GM19238 (cell line): ENCODE results near the gene ADGRB2.
A peak's percentile ranks its signal among the peaks of the same experiment; 100 is the strongest.

Source experiments
- DNase-seq: peaks from one replicate; pipeline ENCODE4 v3.0.0; 2011; ENCODE audit warnings: low spot score; ENCODE audit not compliant: insufficient read length

Gene ADGRB2

GRCh38 chr1:31765516-31765915, 1.4 kb upstream of the ADGRB2 start:
- no peak for DNase-seq

DNA sequence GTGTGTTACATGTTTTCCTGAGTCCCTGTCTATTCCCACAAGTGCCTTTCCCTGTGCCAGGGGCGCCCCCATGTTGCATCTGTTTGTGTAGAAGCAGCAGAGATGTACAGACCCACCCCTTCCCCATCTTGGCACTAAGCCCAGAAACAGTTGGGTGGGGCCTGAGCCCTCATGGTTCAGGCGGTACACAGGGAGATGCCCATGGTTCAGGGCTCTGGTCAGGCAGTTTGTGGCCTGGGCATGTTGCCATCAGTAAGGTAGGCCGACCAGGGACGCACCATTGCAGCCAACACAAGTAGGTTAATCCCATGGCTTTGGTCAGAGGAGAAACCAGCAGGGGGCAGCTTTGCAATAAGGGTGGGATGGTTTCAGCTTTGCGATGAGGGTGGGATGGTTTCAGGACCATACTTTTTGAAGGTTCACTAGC, 914 bp upstream of the ADGRB2 start:
- DNase-seq, result no peak

DNA sequence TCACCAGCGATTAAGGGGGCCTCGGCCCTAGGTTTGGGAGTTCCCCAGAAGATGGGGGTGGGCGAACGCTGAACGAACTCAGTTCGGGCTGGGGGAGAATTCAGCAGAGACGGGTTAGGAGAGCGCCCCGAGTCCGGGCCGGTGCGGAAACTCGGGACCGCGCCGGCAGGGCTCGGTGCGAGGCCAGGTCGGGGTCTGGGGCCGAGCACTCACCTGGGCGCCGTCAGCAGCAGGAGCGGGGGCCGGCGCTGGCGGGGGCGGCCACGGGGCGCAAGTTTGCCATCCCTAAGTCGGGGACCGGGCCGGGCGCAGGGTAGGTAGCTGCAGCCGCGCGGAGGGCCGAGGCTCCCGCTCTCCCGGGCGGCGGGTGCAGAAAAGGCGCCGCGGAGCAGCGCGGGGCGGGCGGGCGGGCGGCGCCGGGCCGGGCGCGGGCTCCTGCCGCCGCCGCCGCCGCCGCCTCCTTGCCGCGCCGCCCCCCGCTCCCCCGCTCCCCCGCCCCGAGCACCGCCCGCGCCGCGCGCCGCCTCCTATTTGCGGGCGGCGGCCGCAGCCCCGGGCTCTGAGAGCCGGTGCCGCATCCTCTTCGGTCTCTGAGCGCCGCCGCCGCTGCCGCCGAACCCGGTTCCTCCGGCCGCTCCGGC, 349 bp downstream of the ADGRB2 start:
- DNase-seq, result no peak

- DNase-seq, result peak; percentile 65
Measured at GRCh38 chr1:31762726-31763670, 1.1 kb downstream of the ADGRB2 start.

GRCh38 chr1:31762323-31762722, 1.8 kb downstream of the ADGRB2 start:
- DNase-seq, result no peak

- DNase-seq, result no peak
Measured at GRCh38 chr1:31761883-31762282, 2.3 kb downstream of the ADGRB2 start.

DNA sequence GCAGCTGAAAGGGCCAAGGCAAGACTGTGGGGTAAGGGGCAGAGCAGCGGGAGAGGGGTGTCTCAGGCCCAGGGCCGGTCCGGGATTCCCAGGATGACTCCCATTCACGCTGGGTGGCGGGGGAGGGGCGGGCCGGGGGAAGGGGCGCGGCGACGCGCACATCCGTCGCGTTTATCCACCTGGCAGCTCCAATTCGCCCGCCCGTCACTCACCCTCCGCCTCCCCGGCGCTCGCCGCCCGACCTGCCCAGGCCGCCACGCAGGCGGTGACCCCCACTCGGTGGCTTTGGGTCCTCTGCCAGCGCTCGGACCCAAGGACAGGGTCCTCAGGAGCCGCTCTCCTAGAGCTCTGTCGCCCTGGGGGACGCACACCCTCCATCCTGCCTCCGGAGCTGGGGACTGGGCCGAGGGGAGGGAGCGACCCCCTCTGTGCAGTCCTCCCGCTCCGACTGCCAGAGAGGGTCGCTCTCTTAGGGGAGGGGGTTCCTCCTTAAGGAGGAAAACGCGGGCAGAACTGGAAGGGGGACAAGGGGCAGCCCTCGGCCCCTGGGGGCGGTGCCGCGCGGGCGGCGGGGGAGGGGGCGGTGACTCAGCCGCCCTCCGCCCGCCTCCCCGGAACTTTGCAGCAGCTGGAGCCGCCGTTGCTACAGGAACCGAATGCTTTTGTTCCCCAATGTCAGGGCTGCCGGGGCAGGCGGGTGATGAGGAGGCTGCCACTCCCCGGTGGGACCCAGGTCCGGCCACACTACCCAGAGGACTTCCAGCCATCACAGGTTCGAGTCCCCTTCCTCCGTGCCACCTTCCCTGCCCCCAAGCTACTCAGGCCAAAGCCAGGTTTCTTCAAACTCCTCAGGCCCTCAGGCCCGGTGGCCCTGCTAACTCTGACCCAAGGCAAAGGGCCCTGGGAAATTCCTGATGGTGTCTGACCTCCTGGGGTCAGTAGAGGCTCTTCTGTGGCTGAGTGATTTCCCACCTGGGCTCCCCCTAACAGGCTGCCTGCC, 3.4 kb downstream of the ADGRB2 start:
- peak; percentile 60 for DNase-seq

- DNase-seq, result no peak
Measured at GRCh38 chr1:31759298-31760023, 4.7 kb downstream of the ADGRB2 start.

DNA sequence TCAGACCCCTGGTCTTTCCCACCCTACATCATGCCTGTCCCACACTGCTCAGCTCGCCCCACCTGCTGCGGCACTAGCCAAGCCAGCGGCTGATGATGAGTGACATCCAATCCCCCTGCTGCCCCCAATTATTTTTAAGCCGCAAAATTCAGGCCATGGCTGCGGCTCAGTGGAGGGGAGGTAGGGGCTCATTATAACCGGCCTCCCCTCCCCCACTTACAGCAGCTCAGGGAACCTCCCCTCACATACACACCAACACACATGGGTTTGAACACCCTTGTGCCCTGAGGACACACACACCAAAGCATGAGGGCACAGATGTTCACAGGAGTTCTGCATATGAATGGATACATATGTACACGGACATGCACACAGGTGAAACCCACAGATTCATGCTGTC, 5.3 kb downstream of the ADGRB2 start:
- no peak for DNase-seq

- DNase-seq, result no peak
Measured at GRCh38 chr1:31757989-31758388, 6.2 kb downstream of the ADGRB2 start.

DNA sequence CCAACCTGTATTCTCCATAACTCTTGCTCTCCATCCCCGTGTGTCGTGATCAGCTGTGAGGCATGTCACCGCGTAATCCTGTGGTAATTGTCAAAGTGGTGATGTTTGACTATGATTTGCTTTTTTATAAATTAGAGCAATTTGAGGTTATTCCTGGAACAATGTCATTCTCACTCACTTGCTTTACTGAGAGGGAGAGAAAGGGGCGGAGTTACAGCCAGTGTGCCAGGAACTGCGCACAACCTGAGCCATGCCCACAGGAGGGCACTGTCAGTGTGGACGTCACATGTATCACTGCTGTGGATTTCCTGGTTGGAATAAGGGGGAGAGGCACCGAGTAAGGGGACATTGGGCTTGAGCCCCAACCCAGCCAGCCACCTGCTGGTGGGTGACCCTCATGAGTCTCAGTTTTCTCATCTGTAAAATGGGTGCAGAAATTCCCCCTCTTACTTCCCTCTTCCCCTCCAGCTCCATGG, 6.9 kb downstream of the ADGRB2 start:
- no peak for DNase-seq

DNA sequence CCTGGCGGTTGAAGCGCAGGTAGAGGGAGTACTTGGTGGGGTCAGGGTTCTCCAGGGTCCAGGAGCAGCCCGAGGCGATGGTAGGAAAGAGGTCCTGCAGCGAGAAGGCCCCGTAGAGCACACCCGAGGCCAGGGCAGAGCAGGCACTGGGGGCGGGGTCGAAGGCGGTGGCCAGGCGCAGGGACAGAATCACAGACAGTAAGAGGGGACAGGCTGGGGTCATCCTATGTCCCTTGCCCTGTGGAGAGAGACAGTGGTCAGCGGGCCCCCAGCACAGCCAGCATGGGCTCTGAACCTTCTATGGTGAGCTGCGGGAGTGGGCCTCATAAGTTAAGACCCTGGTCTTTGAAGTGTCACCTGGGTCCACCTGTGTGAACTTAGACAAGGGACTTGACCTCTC, 7.6 kb downstream of the ADGRB2 start:
- no peak for DNase-seq

DNA sequence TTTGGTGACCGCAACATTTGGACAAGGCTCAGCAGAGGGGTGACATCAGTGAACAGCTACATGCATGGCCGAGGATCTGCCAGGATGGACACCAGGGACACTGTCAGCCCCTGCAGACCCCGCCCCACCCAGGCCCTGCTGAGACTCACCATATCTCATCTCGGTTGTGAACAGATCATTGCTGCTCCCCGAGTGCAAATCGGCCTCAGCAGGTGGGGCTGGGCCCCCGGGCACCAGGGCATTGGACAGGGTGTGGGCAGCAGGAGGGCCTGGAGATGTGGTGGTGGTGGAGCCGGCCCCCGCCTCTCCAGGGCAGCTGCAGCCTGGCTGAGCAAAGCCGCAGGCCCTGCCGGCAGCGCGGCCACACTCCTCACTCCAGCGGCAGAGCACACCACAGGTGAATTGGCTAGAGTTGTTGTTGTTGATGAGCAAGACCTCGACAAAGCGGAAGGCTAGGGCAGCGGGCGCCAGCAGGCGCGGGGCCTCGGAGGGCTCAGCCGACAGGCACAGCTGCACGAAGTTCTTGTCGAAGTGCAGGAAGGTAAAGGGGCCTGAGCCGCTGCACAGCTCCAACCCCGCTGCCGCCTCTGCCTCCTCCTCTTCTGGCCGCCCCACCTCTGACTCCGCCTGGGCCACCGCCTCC, 8.2 kb downstream of the ADGRB2 start:
- DNase-seq, result no peak

- no peak for DNase-seq
Measured at GRCh38 chr1:31755197-31755611, 8.9 kb downstream of the ADGRB2 start.

DNA sequence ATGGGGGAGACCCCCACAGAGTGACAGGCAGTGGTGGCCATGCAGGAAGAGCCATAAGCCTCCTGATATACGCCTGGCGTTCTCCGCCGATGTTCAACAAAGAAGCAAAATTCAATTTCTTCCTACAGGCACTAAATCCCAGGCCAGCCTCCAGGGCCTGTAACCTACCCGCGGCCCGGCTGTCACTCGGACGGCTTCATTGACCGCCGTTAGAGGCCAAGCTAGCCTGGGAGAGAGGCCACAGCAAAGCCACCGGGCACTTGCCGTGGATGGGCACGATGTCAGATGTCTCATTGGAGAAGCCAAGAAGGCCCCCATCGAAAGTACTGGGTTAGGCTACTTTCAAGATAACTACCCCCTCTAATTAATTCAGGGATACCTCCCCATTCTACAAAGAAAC, 9.7 kb downstream of the ADGRB2 start:
- DNase-seq, result no peak

- DNase-seq, result no peak
Measured at GRCh38 chr1:31753707-31754349, 10.3 kb downstream of the ADGRB2 start.

GRCh38 chr1:31752952-31753475, 11.1 kb downstream of the ADGRB2 start:
- DNase-seq, result no peak

- DNase-seq, result no peak
Measured at GRCh38 chr1:31752258-31752657, 11.9 kb downstream of the ADGRB2 start.

DNA sequence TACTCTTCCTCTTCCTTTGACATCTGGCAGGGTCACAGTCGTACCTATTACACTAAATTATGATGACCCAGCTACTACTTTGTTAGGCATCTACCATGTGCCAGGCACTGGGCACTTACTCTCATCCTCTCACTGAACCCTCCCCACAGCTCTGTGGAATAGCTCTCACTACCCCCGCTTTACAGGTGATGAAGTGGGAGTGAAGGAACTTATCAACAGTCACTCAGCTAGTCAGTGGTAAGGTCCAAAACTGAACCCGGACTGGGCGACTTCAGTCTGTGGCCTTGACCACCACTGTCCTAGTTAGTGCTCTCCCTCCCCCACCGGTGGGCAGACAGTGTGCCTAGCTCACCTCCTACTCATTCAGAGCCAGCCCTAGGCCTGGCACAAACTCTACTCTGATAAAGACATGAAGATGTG, 12.3 kb downstream of the ADGRB2 start:
- DNase-seq, result no peak
